Suprapubic skin (tissue), 3 donors: ENCODE measurements around the gene CANT1.

Source experiments
- CTCF ChIP-seq, 2 donors: fragments of 200-600 bp in 1 of 2; fragments of 450-650 bp in 1 of 2; sonication (generic) in 1 of 2; IDR thresholded peaks; one replicate each; pipeline ENCODE4 v1.5.1; 2016 to 2019; ENCODE audit warnings: antibody characterized with exemption in 2 of 2, mild to moderate bottlenecking in 1 of 2, moderate library complexity in 1 of 2
- EP300 ChIP-seq: sonication (generic); formaldehyde crosslinking; IDR thresholded peaks from one replicate; pipeline ENCODE4 v1.6.1; 2017; ENCODE audit warnings: antibody characterized with exemption

GRCh38 chr17:78944956-78945355 is 64.6 kb downstream of the CANT1 start:
- TF ChIP-seq EP300, result no peak
- no peak for TF ChIP-seq CTCF (IDR thresholded peaks at IDR 0.05)
